K562 (cell line): ENCODE results near the gene PRKAR2B. TPM values are rescaled to one million over a fixed set of nuclear protein-coding genes. Genes with fewer than 3 reads are reported as not detected.

Source experiments
- ATAC-seq: fragments of 200-7000 bp; cut with Tn5 transposase; 3 replicates; pipeline ENCODE4 v1.9.1; 2020; ENCODE audit warnings: moderate library complexity
- BruUV-seq: library from RNA; stranded (reverse); fragments of 400-500 nt; replicated peaks from 2 replicates; lab custom pipeline; 2021; lab: Mats Ljungman, UMichigan
- CTCF ChIA-PET: fragments of 300-600 bp; formaldehyde crosslinking; extraction: SDS; loops from one replicate; lab custom pipeline; 2021; ENCODE audit warnings: low intra/inter-chr PET ratio; lab: Yijun Ruan, JAX
- POLR2A ChIA-PET: fragments of 300-600, 350-650 bp; sonication (Branson Sonifier 250); formaldehyde crosslinking; extraction: SDS; loops from one replicate; lab custom pipeline; 2021; ENCODE audit warnings: antibody characterized with exemption, inconsistent platforms; lab: Yijun Ruan, JAX
- DNase-seq, 4 experiments: peaks; one replicate each; pipeline versions ENCODE4 v3.0.0 to v3.0.0-alpha.2; 2011 to 2018; ENCODE audit warnings: low spot score in 3 of 4, mixed read lengths in 3 of 4; ENCODE audit errors: extremely low read depth in 1 of 4
- FAIRE-seq: peaks from 2 replicates; lab custom pipeline; 2011; peaks lifted over from hg19 to GRCh38; lab: Jason Lieb, UNC
- H2AFZ ChIP-seq: 2 replicates; pipeline ENCODE4 v1.6.0; 2011; ENCODE audit warnings: low read depth, low read length, control low read depth, inconsistent platforms
- H3K27ac ChIP-seq: fragments of 200-600 bp; 3 replicates; pipeline ENCODE4 v1.8.0; 2011; ENCODE audit warnings: low read depth, mild to moderate bottlenecking, control low read depth, inconsistent platforms, low read length, moderate library complexity, mixed read lengths; ENCODE audit errors: extremely low read depth
- H3K27me3 ChIP-seq, 2 experiments: fragments of 300-600 bp in 1 of 2; 2 replicates in 1 of 2; 3 replicates in 1 of 2; pipeline versions ENCODE4 v1.6.0 to v1.8.0; 2011; ENCODE audit warnings: inconsistent platforms in 2 of 2, low read length in 2 of 2, mild to moderate bottlenecking in 1 of 2, mixed read lengths in 1 of 2, moderate library complexity in 1 of 2; ENCODE audit not compliant: control insufficient read depth in 2 of 2, insufficient read depth in 2 of 2
- H3K36me3 ChIP-seq: fragments of 300-600 bp; 3 replicates; pipeline ENCODE4 v1.8.0; 2011; ENCODE audit warnings: mild to moderate bottlenecking, low read length, inconsistent platforms; ENCODE audit not compliant: control insufficient read depth, insufficient read depth
- H3K4me1 ChIP-seq, 2 experiments: fragments of 200-600 bp in 1 of 2; replicated peaks in 1 of 2; 2 replicates in 1 of 2; 3 replicates in 1 of 2; pipeline versions ENCODE4 v1.5.1 to v1.8.0; 2011; ENCODE audit warnings: inconsistent platforms in 2 of 2, low read length in 2 of 2, mild to moderate bottlenecking in 1 of 2, mixed read lengths in 1 of 2, moderate library complexity in 1 of 2; ENCODE audit not compliant: control insufficient read depth in 2 of 2, insufficient read depth in 2 of 2
- H3K4me2 ChIP-seq: 2 replicates; pipeline ENCODE4 v1.6.1; 2011; ENCODE audit warnings: low read length, control low read depth, inconsistent platforms, mixed read lengths; ENCODE audit not compliant: insufficient read depth
- H3K4me3 ChIP-seq: fragments of 200-600 bp; sonication (generic), shearing (Covaris generic); 2 replicates; pipeline ENCODE4 v1.5.1; 2016; ENCODE audit warnings: control low read depth, inconsistent platforms
- H3K79me2 ChIP-seq: fragments of 200-600 bp; 3 replicates; pipeline ENCODE4 v1.8.0; 2011; ENCODE audit warnings: low read length, inconsistent platforms; ENCODE audit not compliant: control insufficient read depth, insufficient read depth
- H3K9ac ChIP-seq, 2 experiments: 2 replicates each; pipeline versions ENCODE4 v1.6.0 to v1.6.1; 2011; ENCODE audit warnings: low read depth in 2 of 2, low read length in 2 of 2, control low read depth in 1 of 2, inconsistent platforms in 1 of 2, mild to moderate bottlenecking in 1 of 2, mixed read lengths in 1 of 2; ENCODE audit not compliant: insufficient read depth in 1 of 2
- H3K9me1 ChIP-seq: one replicate; pipeline ENCODE4 v1.6.0; 2011; ENCODE audit warnings: inconsistent platforms, mild to moderate bottlenecking, low read length, moderate library complexity; ENCODE audit not compliant: control insufficient read depth, insufficient read depth
- H3K9me3 ChIP-seq: replicated peaks from 2 replicates; pipeline ENCODE4 v1.5.1; 2011; ENCODE audit warnings: low read depth, low read length, inconsistent platforms; ENCODE audit not compliant: control insufficient read depth, insufficient read depth
- H4K20me1 ChIP-seq: replicated peaks from 2 replicates; pipeline ENCODE4 v1.6.1; 2011; ENCODE audit warnings: low read length, inconsistent platforms, mixed read lengths; ENCODE audit not compliant: control insufficient read depth, insufficient read depth
- ADNP ChIP-seq: fragments of 200-800 bp; sonication (Bioruptor generic); IDR thresholded peaks from 2 replicates; pipeline ENCODE4 v1.6.1; 2016; ENCODE audit warnings: missing genetic modification characterization, missing compliant biosample characterization
- BDP1 ChIP-seq: IDR thresholded peaks from 3 replicates; pipeline ENCODE4 v1.6.1; 2011; ENCODE audit not compliant: insufficient read length, insufficient read depth
- CAMTA2 ChIP-seq: fragments of 250-450 bp; sonication (Bioruptor Pico); conservative IDR thresholded peaks from 2 replicates; pipeline ENCODE4 v1.5.1; 2022
- ETV6 ChIP-seq, 3 experiments: fragments of 150-350 bp in 1 of 3; sonication (generic) in 1 of 3; formaldehyde crosslinking in 1 of 3; IDR thresholded peaks; 2 replicates each; pipeline versions ENCODE4 v1.6.1 to v1.8.0; 2014 to 2022; ENCODE audit warnings: borderline replicate concordance in 2 of 3, low read depth in 2 of 3, antibody characterized with exemption in 1 of 3, low read length in 1 of 3, mild to moderate bottlenecking in 1 of 3, missing genetic modification reagents in 1 of 3
- HEY1 ChIP-seq: fragments of 250-450 bp; sonication (Bioruptor Pico); IDR thresholded peaks from 2 replicates; pipeline ENCODE4 v1.5.0; 2020; ENCODE audit warnings: mild to moderate bottlenecking, moderate library complexity, borderline replicate concordance
- HNRNPK ChIP-seq: fragments of 200-400 bp; formaldehyde crosslinking; IDR thresholded peaks from one replicate; pipeline ENCODE4 v1.6.1; 2018; ENCODE audit warnings: mild to moderate bottlenecking, low read depth, low read length; ENCODE audit not compliant: poor library complexity, severe bottlenecking
- HNRNPL ChIP-seq: fragments of 200-400 bp; formaldehyde crosslinking; IDR thresholded peaks from 2 replicates; pipeline ENCODE4 v1.6.1; 2017; ENCODE audit warnings: low read depth, mild to moderate bottlenecking, low read length
- HOMEZ ChIP-seq: fragments of 250-450 bp; sonication (Bioruptor Pico); IDR thresholded peaks from 2 replicates; pipeline ENCODE4 v1.4.0; 2020; ENCODE audit warnings: mild to moderate bottlenecking, moderate library complexity
- IRF2 ChIP-seq: sonication (generic); formaldehyde crosslinking; IDR thresholded peaks from 2 replicates; pipeline ENCODE4 v1.8.1; 2022; ENCODE audit warnings: mild to moderate bottlenecking, missing genetic modification reagents
- NFIC ChIP-seq: fragments of 450-650 bp; IDR thresholded peaks from 2 replicates; pipeline ENCODE4 v1.6.1; 2017; ENCODE audit warnings: mild to moderate bottlenecking, inconsistent platforms
- NFIX ChIP-seq: fragments of 250-450 bp; sonication (Bioruptor Pico); IDR thresholded peaks from 2 replicates; pipeline ENCODE4 v1.4.0; 2020; ENCODE audit warnings: low read depth, mild to moderate bottlenecking, moderate library complexity
- SMAD1 ChIP-seq: fragments of 150-350 bp; IDR thresholded peaks from 2 replicates; pipeline ENCODE4 v1.6.1; 2014; ENCODE audit warnings: low read length, low read depth; ENCODE audit not compliant: partially characterized antibody
- SMAD3 ChIP-seq: fragments of 450-650 bp; formaldehyde crosslinking; conservative IDR thresholded peaks from 2 replicates; pipeline ENCODE4 v1.4.0; 2020; ENCODE audit warnings: mild to moderate bottlenecking
- SMARCB1 ChIP-seq: IDR thresholded peaks from 2 replicates; pipeline ENCODE4 v1.6.1; 2011; ENCODE audit warnings: improper control_type of control experiment, low read depth; ENCODE audit not compliant: insufficient read length
- SREBF2 ChIP-seq: sonication (generic); formaldehyde crosslinking; IDR thresholded peaks from 2 replicates; pipeline ENCODE4 v1.4.0; 2020; ENCODE audit warnings: mild to moderate bottlenecking, missing genetic modification reagents
- ZBTB2 ChIP-seq: fragments of 450-650 bp; IDR thresholded peaks from 2 replicates; pipeline ENCODE4 v1.6.1; 2016; ENCODE audit warnings: antibody characterized with exemption
- ZNF395 ChIP-seq: fragments of 200-800 bp; sonication (Bioruptor generic); IDR thresholded peaks from 2 replicates; pipeline ENCODE4 v1.6.1; 2017; ENCODE audit warnings: missing genetic modification characterization, missing compliant biosample characterization
- ZNF507 ChIP-seq: conservative IDR thresholded peaks from 2 replicates; pipeline ENCODE4 v1.6.1; 2017; ENCODE audit warnings: missing genetic modification characterization, missing compliant biosample characterization
- WGBS: fragments of 100-300 bp; shearing (Covaris generic); methylation state at CpG from one replicate; pipeline ENCODE4 v1.1.6; 2016; ENCODE audit warnings: low coverage, mixed read lengths; ENCODE audit not compliant: insufficient coverage; ENCODE audit errors: missing lambda C conversion rate; 5-methylcytosine and 5-hydroxymethylcytosine counted together
- in situ Hi-C: fragments of 300-500 bp; cut with MboI; formaldehyde crosslinking; loops from 4 replicates; pipeline ENCODE4 v1.15.0; 2018; ENCODE audit warnings: inconsistent platforms, mixed read lengths
- intact Hi-C: fragments of 100-400 bp; cut with micrococcal nuclease; formaldehyde crosslinking; loops from 2 replicates; pipeline ENCODE4 v1.14.2; 2022
- polyA plus RNA-seq, 8 experiments: library from polyadenylated mRNA; depleted of rRNA in 4 of 8; stranded (reverse) in 5 of 8; unstranded in 3 of 8; fragments of >200 nt; fragmentation: Nextera tagmentation in 2 of 8; fragmentation: Illumina TruSeq in 1 of 8; extraction: Ambion mirVana in 2 of 8; extraction: Trizol in 1 of 8; gene quantifications; 2 replicates each; pipeline versions ENCODE4 v1.2.1 to v1.2.3, GENCODE V29; 2011 to 2014; ENCODE audit warnings: inconsistent platforms in 1 of 8, missing spikeins in 1 of 8
- total RNA-seq, 7 experiments: library from RNA; depleted of rRNA in 6 of 7; stranded (reverse); fragments of >200 nt in 6 of 7; fragmentation: Illumina TruSeq in 2 of 7; extraction: Trizol in 2 of 7; gene quantifications; 2 replicates each; pipeline versions ENCODE4 v1.2.1 to v1.2.3, GENCODE V29; 2011 to 2021; ENCODE audit warnings: low replicate concordance in 1 of 7

PRKAR2B gene
- total and polyA plus RNA-seq, 9 of the 15 experiments (the other 6 are each of a cell fraction or from before 2014, with no cell fraction given) = 59.0 to 173 (median 129) TPM

GRCh38 chr7:107043491-107043890 lies 1.0 kb upstream of the PRKAR2B start:
- in situ Hi-C loops (no loop called here), intact Hi-C loops (loop anchor here (10.0 kb wide), 1 partner anchor 179 kb away; the partner anchor contains the start of gene PIK3CG)
- ChIA-PET CTCF (interaction anchor here (1.0 kb wide), 1 partner anchor 96 kb away, joined by 3 read pairs; no protein-coding TSS in a partner anchor), POLR2A (interaction anchor here (0.5 to 1.3 kb wide), 3 partner anchors 19 to 267 kb away, joined by 3 read pairs; partner anchors contain the start of gene HBP1)
- Histone ChIP-seq H3K9me3 (no peaks in the 10 kb centered on the region; the same call in 1 of the 2 replicates), H3K4me1 (peaks cover 12 to 39% of the 10 kb centered on the region in 2 experiments), H3K27me3 (no peaks in the 10 kb centered on the region), H4K20me1 (no peaks in the 10 kb centered on the region; the same call in 1 of the 2 replicates), H3K4me3 (no peak overlapping the region), H3K36me3 (peaks cover 18% of the 10 kb centered on the region), H3K4me2 (no peak overlapping the region; the same call in 1 of the 2 replicates), H3K27ac (peak overlapping the region; percentile 58; the same call in 2 of the 3 replicates), H3K79me2 (peaks cover 39% of the 10 kb centered on the region), H3K9me1 (no peaks in the 10 kb centered on the region), H2AFZ (peak overlapping the region; percentile 92), H3K9ac (peak overlapping the region in 1 of 2 experiments; percentile 62; a peak in 1 of 4 replicates)
- no peak for FAIRE-seq
- no peak for ATAC-seq
- no TSS peak for BruUV-seq
- no peak for DNase-seq
- WGBS = 70% methylated on average over 4 of the region's 4 CpGs
- TF ChIP-seq HNRNPL (no peak), IRF2 (CRISPR knock-in tag) (no peak), HNRNPK (no peak), SMAD3 (CRISPR knock-in tag) (no peak), ZNF395 (0 out of 2 replicates have a peak, but pooled peaks have one; percentile 12), ETV6 (IDR thresholded peaks at IDR 0.05; ENCODE audit: borderline replicate concordance in 1 of 2, low read depth in 2 of 2, low read length in 1 of 2) (no peak), ETV6 (CRISPR knock-in tag; IDR thresholded peaks at IDR 0.05; ENCODE audit: borderline replicate concordance) (no peak), ZNF507 (tag) (0 out of 2 replicates have a peak, but pooled peaks have one; percentile 29), CAMTA2 (CRISPR knock-in tag) (no peak), ADNP (tag) (0 out of 2 replicates have a peak, but pooled peaks have one; percentile 52), NFIC (no peak), SMAD1 (no peak), SREBF2 (CRISPR knock-in tag) (no peak), HOMEZ (CRISPR knock-in tag) (no peak), BDP1 (no peak), ZBTB2 (no peak), HEY1 (CRISPR knock-in tag) (no peak), SMARCB1 (no peak), NFIX (CRISPR knock-in tag) (0 out of 2 replicates have a peak, but pooled peaks have one; percentile 9)
